ENCODE measurements around the gene ZNF384.

ZNF384 gene

DNA sequence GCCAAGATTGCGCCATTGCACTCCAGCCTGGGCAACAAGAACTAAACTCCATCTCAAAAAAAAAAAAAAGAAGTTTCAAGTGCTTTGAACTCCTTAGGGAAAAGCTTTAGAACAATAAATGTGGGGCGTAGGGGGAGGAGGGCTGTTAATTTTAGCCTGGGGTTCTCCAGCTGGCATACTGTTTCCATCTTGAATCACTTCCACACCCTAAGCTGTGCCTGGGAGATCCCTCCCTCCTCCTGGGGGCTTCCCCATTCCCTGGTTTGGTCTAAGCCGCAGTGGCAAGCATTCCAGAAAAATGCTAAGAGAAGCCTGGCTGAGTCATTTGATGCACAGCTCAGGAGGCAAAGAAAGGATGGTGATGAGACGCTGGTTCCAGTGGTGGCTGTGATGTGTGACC, 2.3 kb upstream of the ZNF384 start:
- no peak for DNase-seq (ENCODE audit: extremely low read depth, low read depth)
- TF ChIP-seq, protein P1, sequence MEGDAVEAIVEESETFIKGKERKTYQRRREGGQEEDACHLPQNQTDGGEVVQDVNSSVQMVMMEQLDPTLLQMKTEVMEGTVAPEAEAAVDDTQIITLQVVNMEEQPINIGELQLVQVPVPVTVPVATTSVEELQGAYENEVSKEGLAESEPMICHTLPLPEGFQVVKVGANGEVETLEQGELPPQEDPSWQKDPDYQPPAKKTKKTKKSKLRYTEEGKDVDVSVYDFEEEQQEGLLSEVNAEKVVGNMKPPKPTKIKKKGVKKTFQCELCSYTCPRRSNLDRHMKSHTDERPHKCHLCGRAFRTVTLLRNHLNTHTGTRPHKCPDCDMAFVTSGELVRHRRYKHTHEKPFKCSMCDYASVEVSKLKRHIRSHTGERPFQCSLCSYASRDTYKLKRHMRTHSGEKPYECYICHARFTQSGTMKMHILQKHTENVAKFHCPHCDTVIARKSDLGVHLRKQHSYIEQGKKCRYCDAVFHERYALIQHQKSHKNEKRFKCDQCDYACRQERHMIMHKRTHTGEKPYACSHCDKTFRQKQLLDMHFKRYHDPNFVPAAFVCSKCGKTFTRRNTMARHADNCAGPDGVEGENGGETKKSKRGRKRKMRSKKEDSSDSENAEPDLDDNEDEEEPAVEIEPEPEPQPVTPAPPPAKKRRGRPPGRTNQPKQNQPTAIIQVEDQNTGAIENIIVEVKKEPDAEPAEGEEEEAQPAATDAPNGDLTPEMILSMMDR (IDR thresholded peaks at IDR 0.05; ENCODE audit: low read depth, low read length, missing control alignments), result no peak
- H3K4me3 ChIP-seq (replicated peaks; ENCODE audit: low read depth, low read length), result no peak overlapping the region

DNA sequence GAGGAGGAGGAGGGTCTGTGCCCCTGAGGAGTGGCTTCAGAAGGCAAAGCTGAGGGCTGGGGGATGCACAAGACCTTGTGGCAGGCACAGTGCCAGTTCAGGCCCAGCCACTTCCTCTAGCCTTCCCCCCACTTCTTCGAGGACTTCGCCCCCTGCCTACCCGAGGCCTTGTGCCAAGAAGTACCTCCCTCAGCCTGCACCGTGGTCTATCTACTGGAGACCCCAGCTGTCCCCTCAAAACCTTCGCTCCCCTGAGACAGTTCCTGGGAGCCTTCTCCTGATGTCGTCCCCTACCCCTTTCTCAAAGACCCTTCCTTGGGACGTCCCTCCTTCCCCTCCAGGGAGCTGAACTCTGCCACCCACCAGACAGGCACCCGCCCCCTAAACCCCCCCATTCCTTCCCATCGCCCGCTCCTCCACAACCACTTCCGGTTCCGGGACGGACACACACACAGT, 604 bp downstream of the ZNF384 start:
- peak; percentile 53 for DNase-seq (ENCODE audit: extremely low read depth, low read depth)
- TF ChIP-seq, protein P1 (IDR thresholded peaks at IDR 0.05; ENCODE audit: low read depth, low read length, missing control alignments), result no peak
- peak overlapping the region; percentile 63 for H3K4me3 ChIP-seq (replicated peaks; ENCODE audit: low read depth, low read length)

- TF ChIP-seq, protein P1 (IDR thresholded peaks at IDR 0.05; ENCODE audit: low read depth, low read length, missing control alignments), result no peak
- H3K4me3 ChIP-seq (replicated peaks; ENCODE audit: low read depth, low read length), result no peak overlapping the region
- DNase-seq (ENCODE audit: extremely low read depth, low read depth), result no peak
These were observed 3.4 kb downstream of the ZNF384 start for GRCh38 chr12:6685814-6686213.

- H3K4me3 ChIP-seq (replicated peaks; ENCODE audit: low read depth, low read length), result no peak overlapping the region
- no peak for DNase-seq (ENCODE audit: extremely low read depth, low read depth)
- TF ChIP-seq, protein P1 (IDR thresholded peaks at IDR 0.05; ENCODE audit: low read depth, low read length, missing control alignments), result peak; percentile 62
These were observed 4.6 kb downstream of the ZNF384 start for GRCh38 chr12:6684609-6685008.

- TF ChIP-seq, protein P1 (IDR thresholded peaks at IDR 0.05; ENCODE audit: low read depth, low read length, missing control alignments), result no peak
- no peak for DNase-seq (ENCODE audit: extremely low read depth, low read depth)
- H3K4me3 ChIP-seq (replicated peaks; ENCODE audit: low read depth, low read length), result no peak overlapping the region
These were observed 12.2 kb downstream of the ZNF384 start for GRCh38 chr12:6676962-6677361.

GRCh38 chr12:6672143-6672542, 17.0 kb downstream of the ZNF384 start:
- DNase-seq (ENCODE audit: extremely low read depth, low read depth), result no peak
- H3K4me3 ChIP-seq (replicated peaks; ENCODE audit: low read depth, low read length), result no peak overlapping the region
- TF ChIP-seq, protein P1 (IDR thresholded peaks at IDR 0.05; ENCODE audit: low read depth, low read length, missing control alignments), result no peak

DNA sequence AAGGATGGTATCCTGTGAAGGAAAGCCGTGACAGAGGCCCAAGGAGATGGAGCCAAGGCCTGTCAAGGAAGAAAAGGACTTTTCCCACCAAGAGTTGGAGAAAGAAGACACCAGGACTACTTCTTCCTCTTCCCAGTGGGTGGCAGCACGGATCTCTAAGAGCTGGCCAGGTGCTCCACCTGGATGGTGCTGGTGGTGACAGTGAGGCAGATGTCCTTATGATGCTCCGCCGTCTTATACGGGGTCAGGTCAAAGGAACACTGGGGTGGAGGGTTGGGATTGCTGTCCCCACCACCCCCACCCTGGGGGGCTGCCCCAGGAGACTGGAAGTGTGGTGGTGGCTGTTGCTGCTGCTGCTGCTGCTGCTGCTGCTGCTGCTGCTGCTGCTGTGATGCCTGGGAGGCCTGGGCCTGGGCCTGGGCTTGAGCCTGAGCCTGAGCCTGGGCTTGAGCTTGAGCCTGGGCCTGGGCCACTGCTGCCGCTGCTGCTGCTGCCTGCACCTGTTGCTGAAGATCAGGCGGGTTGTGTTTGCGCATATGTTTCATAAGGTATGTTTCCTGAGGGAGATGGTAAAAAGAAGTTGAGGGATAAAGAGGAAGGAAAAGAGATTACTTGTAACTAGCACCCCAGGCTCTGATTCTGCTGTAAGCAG, 21.5 kb downstream of the ZNF384 start:
- no peak overlapping the region for H3K4me3 ChIP-seq (replicated peaks; ENCODE audit: low read depth, low read length)
- TF ChIP-seq, protein P1 (IDR thresholded peaks at IDR 0.05; ENCODE audit: low read depth, low read length, missing control alignments), result no peak
- no peak for DNase-seq (ENCODE audit: extremely low read depth, low read depth)

All from HFF-Myc (cell line).